Measurements from ENCODE around the gene KREMEN1.

Gene KREMEN1

DNA sequence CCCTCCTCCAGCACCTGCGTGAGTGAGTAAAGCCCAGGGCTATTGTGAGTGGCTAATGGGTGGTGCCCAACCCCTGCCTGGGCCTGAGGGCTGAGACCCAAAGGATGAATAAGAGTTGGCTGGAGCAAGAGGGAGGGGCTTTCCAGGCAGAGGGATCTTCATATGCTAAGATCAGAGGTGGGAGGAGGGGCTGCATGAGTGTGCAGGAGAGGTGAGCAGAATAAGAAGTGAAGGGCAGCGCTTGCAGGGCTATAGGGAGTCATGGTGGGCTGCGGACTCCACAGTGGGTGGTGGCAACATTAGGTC is 136.7 kb downstream of the KREMEN1 start:
- DNase-seq, result no peak

DNA sequence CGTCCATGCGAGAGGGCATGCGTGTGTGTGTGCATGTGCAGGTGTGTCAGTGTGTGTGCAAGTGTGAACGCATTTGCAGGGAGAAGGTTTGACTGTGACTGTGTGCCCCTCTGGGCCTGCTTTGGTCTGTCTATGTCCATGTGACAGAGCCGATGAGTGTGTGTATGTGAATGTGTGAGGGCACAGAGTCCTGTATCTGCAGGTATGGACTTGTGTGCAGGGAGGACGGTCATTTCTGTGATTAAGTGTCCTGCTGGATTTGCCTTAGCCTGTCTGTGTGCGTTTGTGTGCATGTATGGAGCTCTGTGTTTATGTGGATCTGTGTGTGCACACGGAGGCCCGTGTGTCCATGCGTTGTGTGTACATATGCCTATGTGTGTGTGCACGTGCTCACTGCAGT is 138.2 kb downstream of the KREMEN1 start:
- no peak for DNase-seq

DNA sequence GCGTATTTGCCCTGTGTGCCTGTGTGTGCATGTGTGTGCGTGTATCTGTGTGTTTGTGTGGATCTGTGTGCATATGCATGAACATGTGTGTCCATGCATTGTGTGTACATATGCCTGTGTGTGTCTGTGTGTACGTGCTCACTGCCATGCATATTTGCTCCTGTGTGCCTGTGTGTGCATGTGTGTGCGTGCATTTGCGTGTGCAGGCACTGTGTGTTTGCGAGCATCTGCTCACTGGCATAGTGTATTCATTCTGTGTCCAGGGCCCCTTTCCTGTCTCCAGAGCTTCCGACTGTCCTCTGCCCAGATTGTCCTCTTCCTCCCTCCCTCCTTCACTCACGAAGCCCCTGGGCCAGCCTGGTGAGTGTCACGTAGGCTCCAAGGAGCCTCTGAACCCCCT is 138.6 kb downstream of the KREMEN1 start:
- DNase-seq, result no peak

DNA sequence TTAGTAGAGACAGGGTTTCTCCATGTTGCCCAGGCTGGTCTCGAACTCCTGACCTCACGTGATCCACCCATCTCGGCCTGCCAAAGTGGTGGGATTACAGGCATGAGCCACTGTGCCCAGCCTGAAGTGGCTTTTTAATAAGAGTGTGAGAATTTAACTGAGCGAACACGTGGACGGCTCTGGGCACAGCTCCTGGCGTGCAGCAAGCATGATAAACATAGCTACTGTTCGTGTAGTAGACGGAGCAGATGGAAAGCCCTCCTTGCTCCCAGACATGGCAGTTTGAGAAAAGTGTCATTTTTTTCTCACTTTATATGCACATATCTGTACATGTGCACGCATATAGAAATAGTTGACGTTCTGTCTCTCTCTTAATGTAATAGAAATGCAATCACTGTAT is 139.9 kb downstream of the KREMEN1 start:
- DNase-seq, result no peak

DNA sequence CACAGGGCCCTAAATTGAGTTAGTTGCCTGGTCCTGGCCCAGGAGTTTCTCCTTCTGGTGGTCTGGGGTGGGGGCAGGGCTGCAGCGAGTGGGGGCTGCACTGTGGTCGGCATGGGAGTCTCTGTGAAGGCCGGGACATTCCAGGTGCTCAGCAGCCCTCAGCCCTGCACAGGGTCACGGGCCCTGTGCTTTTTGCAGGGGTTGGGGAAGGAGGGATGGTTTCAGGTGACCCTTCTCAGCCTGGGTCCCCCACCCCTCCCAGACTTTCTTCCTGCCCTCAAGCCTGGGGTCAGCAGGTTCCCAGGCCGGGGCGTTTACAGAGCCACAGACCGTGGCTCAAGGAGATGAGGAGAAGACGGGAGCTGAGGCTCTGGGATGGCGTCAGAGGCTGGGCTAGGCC is 140.7 kb downstream of the KREMEN1 start:
- no peak for DNase-seq

DNA sequence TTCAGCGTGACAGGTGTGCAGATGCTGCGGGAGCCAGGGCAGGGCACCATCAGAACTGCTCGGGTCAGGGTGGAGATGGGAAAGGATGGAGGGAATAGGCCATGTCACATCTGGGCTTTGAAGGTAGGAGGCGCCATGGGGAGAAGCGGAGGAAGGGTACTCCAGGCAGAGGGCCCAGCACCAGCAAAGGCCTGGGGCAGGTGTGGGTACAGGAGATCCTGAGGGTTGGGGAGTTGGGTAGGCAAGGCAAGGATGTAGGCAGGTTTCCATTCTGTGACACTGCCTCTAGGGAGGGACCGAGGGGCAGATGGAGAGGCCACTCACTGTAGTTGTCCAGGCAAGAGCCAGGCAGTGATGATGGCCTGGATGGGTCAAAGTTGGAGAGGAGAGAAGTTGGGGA is 141.4 kb downstream of the KREMEN1 start:
- no peak for DNase-seq

DNA sequence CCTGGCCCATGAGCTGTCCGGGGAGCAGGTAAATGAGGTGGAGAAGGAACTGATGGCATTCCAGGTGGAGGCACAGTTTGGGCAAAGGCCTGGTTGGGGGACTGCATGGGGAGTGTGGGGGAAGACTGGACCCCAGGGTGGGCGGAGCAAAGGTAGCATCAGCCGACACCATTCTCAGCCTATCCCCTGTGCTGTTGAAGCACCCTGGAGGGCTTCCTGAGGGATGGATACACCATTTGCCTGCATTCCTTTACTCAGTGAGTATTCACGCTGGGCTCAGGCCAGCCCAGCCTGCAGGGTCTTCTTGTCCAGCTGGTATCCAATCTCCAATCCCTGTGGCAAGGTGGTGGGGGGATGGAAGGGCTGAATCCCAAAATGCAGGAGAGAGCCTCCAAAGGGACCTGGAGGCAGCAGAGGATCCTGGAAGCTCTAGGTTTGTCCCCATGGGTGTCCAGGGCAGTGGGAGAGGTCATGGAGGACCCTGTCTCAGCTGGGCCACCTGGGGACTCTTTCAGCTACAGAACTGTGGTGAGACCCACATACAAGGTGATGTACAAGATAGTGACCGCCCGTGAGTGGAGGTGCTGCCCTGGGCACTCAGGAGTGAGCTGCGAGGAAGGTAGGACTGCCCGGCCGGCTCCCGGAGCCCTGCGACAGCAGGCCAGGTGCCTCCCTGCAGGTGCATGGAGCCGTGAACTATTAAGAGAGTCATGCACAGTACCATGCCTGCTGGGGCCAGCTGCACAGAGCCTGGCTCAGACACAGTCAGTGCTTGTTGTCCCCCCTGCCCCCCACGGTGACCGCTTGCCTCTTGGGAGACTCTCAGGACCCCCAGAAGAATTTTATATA is 142.4 kb downstream of the KREMEN1 start:
- no peak for DNase-seq

DNA sequence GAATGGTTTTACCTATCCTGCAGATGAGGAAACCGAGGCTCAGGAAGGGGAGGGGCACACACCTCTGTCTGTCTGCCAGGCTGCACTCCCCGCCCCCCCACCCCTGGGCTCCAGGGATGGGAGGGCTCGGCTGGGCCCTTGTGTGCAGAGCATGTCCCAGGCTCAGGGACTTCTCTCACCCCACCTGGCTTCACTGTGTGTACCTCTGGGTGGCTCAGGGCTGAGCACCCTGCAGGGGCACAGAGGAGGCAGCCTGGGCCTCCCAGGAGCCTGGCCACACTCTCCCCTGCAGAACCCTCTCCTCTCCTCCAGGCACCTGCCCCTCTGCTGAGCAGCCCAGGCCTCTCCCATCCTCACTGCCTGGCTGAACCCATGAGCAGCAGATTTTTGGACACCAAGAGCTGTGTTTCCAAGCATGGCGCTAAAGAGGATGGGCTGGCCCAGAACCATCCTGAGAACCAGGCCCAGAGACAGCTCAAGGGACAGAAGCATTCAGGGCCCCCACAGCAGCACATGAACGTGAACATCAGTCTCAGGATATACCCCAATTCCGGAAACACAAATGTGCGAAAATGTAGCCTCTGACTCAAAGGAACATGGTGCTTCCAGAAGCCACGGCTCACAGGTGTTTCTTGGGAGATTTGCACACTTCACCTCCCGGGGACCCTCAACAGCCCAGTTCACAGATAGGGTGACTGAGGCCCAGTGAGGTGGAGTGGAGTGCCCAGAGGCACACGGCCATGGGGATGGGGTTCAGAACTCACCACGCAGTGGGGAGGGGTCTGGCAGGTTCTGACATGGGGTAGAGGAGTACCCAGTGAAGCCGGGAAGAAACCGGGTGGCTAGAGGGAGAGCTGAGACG is 143.4 kb downstream of the KREMEN1 start:
- no peak for DNase-seq

DNA sequence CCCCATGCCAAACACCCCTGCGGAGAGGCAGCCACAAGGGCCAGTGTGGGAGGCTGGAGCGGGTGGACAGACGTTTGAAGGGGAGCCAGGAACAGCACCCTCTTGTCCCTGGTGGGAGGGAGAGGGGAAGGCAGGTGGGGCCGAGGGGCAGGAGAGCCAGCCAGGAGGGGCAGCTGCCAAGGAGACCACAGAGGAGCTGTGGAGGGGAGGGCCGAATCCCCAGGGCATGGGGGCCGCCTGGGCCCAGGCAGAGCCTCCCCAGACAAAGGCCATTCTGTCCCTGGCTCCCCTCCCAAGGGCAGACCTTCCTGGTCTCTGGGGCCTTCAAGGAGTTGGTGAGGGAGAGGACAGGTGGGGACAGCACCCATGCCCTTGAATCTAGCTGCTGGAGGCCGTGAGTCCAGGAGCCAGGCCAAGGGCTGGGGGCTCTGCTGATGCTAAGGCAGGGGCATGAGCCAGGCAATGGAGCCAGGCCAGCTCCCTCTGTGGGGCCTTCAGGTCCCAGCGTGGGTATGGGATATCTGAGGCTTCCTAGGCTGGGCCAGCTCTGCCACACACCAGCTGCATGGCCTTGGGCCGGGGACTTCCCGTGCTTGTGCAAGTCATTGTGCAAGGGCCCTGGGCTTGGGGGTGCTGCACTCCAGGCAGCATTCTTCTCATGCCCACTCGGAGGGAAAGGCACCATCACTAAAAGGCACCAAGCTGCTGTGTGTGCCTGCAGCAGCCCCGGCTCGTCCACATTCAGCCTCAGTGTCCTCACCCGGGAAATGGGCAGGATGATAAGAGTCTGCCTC is 144.2 kb downstream of the KREMEN1 start:
- no peak for DNase-seq

Data from hematopoietic multipotent progenitor cell treated with erythropoietin and hydrocortisone succinate and interleukin-3 and kit ligand, for 8 days (in vitro differentiated cells).